RWPE1 (cell line): ENCODE data around the gene CD48.

Experiments used
- CTCF ChIA-PET: fragments of 350-600 bp; sonication (Branson Sonifier 250); formaldehyde crosslinking; extraction: SDS; loops from one replicate; lab custom pipeline; 2021; lab: Yijun Ruan, JAX
- POLR2A ChIA-PET: fragments of 400-600 bp; formaldehyde crosslinking; extraction: SDS; loops from one replicate; lab custom pipeline; 2020; ENCODE audit warnings: antibody characterized with exemption; ENCODE audit not compliant: low non-redundant PET; lab: Yijun Ruan, JAX
- DNase-seq: peaks from one replicate; pipeline ENCODE4 v3.0.0; 2012; ENCODE audit warnings: low spot score
- H3K27ac ChIP-seq: fragments of 450-650 bp; 2 replicates; pipeline ENCODE4 v1.5.1; 2017
- TF ChIP-seq, protein P1 (sequence below): fragments of 450-650 bp; conservative IDR thresholded peaks from 2 replicates; pipeline ENCODE4 v1.5.1; 2017; ENCODE audit warnings: low read depth, mild to moderate bottlenecking

CD48 gene

DNA sequence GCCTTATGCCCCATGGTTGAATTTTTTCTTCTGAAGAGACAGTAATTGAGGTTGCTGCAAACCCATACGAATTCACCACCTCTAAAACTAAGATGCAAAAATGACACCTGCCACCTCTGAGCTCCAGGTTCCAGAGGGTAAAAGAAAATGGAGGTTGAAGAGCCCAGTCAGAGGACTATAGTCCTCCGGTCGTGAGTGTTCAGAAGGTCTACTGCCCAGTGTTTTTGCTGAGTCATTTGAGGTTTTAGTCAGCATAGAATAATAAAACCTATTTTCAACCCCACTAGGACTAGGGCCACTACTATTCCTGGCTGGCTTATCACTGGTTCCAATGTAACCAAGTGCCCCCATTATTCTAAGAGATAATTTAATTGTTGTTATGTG, 14.5 kb upstream of the CD48 start:
- ChIA-PET CTCF (no interaction called here), POLR2A (no interaction called here)
- TF ChIP-seq, protein P1, sequence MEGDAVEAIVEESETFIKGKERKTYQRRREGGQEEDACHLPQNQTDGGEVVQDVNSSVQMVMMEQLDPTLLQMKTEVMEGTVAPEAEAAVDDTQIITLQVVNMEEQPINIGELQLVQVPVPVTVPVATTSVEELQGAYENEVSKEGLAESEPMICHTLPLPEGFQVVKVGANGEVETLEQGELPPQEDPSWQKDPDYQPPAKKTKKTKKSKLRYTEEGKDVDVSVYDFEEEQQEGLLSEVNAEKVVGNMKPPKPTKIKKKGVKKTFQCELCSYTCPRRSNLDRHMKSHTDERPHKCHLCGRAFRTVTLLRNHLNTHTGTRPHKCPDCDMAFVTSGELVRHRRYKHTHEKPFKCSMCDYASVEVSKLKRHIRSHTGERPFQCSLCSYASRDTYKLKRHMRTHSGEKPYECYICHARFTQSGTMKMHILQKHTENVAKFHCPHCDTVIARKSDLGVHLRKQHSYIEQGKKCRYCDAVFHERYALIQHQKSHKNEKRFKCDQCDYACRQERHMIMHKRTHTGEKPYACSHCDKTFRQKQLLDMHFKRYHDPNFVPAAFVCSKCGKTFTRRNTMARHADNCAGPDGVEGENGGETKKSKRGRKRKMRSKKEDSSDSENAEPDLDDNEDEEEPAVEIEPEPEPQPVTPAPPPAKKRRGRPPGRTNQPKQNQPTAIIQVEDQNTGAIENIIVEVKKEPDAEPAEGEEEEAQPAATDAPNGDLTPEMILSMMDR = no peak
- no peak overlapping the region for H3K27ac ChIP-seq
- no peak for DNase-seq

DNA sequence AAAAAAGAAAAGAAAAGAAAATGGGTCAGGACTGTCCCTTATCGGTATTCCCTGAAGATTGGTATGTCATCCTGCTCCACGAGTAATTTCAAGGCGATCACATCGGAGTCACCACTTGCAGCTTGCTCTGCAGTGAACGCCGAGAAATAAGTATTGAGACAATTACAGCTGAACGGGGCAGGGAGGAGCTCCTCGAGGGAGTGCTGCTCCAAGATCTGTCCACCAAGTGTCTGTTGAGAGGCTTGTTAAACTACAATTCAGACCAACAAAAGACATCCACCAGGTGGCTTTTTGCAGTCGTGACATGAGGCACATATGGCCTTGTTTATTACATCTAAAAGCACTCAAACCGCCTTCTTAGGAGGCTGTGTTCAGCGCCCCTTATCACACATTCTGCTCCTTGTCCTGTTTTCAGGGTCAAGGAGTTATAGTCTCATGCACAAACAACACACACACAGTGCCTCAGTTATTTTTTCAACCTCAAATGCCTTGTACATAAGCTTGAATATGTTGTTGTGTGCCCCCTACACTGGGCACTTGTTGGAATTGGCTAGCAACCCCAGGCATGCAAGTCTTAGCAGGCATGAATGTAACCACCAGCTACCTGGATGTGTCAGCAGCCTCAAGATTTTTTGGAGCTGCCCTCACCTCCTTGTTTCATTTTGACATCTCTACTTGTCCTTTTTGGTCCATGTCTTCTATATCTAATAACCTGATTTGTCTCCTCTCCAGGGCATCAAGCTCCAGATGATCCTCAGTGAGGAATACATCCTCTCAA, 13.0 kb upstream of the CD48 start:
- no peak overlapping the region for H3K27ac ChIP-seq
- CTCF ChIA-PET = interaction anchor here (0.6 to 1.0 kb wide), 3 partner anchors 9 to 119 kb away, joined by 3 to 5 read pairs (median 3); no protein-coding TSS in a partner anchor
- DNase-seq = no peak
- POLR2A ChIA-PET = interaction anchor here (0.6 kb wide), 1 partner anchor 106 kb away, joined by 3 read pairs; no protein-coding TSS in a partner anchor
- TF ChIP-seq, protein P1 = no peak

DNA sequence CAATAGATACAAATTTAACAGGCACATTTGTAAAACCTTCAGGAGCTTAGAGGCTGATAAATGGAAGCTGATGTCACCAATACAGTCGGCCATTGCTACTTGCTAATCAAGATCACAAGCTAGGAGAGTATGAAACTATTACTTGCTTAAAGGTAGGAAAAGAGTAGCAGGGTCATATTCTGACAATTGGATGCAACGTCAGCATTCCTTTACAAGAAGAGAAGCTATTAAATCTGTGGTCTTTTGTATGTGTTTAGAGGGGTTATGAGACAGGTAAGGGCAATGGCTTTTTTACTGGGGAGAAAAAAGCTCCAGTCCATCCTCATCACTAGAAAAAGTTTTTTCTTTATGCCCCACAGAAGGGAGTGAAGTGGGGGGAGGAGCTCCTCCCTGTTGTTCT, 11.7 kb upstream of the CD48 start:
- DNase-seq = no peak
- no peak overlapping the region for H3K27ac ChIP-seq
- CTCF ChIA-PET = interaction anchor here (0.6 to 1.0 kb wide), 3 partner anchors 10 to 267 kb away, joined by 3 to 5 read pairs (median 3); no protein-coding TSS in a partner anchor
- POLR2A ChIA-PET = no interaction called here
- TF ChIP-seq, protein P1 = no peak

DNA sequence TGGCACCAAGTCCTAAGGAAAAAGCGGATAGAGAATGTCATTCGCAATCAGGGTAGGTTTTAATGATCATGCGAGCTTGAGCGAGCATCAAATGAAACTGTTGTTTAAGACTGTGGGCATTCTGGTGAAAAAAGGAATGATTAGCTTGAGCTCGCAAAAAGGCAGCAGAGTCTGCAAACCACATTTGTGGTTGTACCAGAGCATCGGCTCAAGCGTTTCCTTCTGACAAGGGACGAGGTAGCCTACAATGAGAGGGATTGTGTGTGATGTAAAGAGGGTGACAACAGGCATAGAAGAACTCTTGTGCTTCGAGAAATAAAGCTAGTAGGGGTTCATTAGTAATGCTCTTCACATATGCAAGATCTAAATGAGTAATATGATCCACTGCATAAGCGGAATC, 11.1 kb upstream of the CD48 start:
- POLR2A ChIA-PET = no interaction called here
- CTCF ChIA-PET = no interaction called here
- DNase-seq = no peak
- TF ChIP-seq, protein P1 = no peak
- no peak overlapping the region for H3K27ac ChIP-seq

DNA sequence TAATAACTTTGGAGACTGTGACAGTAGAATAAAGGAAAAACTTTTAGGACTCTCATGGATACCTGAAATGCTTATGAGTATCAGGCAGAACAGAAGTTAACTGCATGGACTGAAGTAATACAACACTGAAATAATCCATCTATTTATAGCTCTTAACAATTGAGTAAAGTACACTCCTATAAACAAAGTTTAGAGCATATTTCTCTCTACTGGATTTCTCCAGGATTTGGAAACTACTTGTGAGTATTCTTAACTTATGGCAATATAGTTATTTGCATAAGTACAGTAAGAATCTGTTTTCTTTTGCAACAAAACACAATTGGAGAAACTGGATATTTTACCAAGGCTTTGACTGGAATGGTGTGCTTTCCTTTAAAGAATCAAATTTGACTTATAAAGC, 9.9 kb upstream of the CD48 start:
- ChIA-PET CTCF (no interaction called here), POLR2A (no interaction called here)
- TF ChIP-seq, protein P1 = no peak
- no peak overlapping the region for H3K27ac ChIP-seq
- DNase-seq = no peak

DNA sequence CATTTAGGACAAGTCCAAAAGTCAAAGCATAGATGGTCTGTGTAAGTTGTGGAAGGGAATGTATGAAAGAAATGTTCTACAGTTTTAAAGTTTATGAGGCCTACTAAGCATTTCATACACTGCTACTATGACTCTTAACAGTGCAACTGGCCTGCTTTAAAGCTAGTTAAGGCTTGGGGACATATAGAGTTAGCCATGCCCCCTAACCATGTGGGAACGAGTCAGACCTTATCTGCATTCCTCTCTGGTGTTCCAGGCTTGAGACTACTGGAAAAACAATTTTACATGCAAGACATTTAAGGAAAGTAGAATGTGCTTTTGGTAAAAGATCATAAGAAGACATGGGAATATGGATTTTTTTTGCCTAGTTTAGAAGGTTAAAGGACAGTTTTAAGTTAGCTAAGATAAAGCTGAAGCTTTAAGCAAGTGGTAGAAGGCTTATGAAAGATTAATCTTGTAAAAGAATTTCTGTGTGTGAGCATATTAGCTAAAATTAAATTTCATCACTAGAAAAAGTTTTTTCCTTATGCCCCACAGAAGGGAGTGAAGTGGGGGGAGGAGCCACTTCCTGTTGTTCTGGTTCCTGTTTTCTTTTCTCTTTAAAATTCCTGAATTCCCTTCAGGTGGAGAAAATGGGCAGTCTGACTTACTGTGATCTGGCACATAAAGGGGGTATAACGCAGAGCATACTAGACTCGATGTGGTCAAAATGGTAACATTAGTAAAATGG, 8.9 kb upstream of the CD48 start:
- ChIA-PET POLR2A (no interaction called here), CTCF (interaction anchor here (0.6 kb wide), 1 partner anchor 360 kb away, joined by 5 read pairs; no protein-coding TSS in a partner anchor)
- DNase-seq = no peak
- TF ChIP-seq, protein P1 = no peak
- no peak overlapping the region for H3K27ac ChIP-seq
